ENCODE results near the gene EXOC2.

DNA sequence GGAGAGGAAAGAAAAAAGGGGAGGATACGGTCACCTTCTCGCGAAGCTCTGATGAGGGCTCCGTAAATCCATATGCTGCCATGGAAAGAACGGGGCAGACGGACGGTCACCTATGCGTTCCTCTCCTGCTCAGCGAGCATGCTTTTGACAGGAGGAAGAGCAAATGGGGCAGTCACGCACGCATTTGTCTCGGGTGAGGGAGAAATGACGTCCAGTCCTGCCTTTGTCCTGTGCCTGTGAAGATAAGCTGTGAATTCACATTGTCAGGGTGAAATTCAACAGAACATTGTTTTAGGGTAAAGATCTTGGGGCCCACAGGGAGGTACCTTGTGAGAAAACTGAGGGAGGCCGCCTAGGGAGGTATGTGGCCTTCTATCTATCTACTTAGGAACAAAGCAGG, 217.6 kb downstream of the EXOC2 start:
- TF ChIP-seq, protein P1, sequence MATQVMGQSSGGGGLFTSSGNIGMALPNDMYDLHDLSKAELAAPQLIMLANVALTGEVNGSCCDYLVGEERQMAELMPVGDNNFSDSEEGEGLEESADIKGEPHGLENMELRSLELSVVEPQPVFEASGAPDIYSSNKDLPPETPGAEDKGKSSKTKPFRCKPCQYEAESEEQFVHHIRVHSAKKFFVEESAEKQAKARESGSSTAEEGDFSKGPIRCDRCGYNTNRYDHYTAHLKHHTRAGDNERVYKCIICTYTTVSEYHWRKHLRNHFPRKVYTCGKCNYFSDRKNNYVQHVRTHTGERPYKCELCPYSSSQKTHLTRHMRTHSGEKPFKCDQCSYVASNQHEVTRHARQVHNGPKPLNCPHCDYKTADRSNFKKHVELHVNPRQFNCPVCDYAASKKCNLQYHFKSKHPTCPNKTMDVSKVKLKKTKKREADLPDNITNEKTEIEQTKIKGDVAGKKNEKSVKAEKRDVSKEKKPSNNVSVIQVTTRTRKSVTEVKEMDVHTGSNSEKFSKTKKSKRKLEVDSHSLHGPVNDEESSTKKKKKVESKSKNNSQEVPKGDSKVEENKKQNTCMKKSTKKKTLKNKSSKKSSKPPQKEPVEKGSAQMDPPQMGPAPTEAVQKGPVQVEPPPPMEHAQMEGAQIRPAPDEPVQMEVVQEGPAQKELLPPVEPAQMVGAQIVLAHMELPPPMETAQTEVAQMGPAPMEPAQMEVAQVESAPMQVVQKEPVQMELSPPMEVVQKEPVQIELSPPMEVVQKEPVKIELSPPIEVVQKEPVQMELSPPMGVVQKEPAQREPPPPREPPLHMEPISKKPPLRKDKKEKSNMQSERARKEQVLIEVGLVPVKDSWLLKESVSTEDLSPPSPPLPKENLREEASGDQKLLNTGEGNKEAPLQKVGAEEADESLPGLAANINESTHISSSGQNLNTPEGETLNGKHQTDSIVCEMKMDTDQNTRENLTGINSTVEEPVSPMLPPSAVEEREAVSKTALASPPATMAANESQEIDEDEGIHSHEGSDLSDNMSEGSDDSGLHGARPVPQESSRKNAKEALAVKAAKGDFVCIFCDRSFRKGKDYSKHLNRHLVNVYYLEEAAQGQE (IDR thresholded peaks at IDR 0.05; ENCODE audit: low read depth) = no peak
- TF ChIP-seq EP300 (IDR thresholded peaks at IDR 0.05; ENCODE audit: borderline replicate concordance) = no peak
